ENCODE results near the gene CDK14.

DNA sequence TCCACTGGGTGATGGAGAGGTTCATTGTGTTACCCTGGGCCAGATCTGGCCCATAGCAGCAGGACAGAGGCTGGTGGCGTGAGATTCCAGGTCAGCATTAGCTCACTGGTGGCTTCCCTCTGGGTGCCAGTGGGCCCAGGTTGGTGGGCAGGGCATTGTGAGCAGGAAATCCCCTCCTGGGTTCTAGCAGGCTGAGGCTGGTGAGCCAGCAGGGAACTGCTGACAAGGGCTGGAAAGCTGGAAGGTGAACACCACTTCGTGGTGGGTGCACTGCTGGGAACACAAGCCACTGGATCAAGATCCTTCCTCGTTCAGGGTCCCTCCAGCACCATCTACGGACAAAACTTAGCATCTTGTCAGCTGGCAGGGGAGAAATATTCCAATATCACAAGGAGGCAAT lies 408.9 kb downstream of the CDK14 start:
- TF ChIP-seq TAF1 (IDR thresholded peaks at IDR 0.05; ENCODE audit: borderline replicate concordance, low read depth, low read length) (no peak), POLR2A (IDR thresholded peaks at IDR 0.05; ENCODE audit: low read depth, low read length) (no peak)
